K562 (cell line): ENCODE results near the gene HIVEP2. TPM values are rescaled to one million over a fixed set of nuclear protein-coding genes. Genes with fewer than 3 reads are reported as not detected.

Experiments used
- ARID2 ChIP-seq: fragments of 450-650 bp; IDR thresholded peaks from 2 replicates; pipeline ENCODE4 v1.6.1; 2017; ENCODE audit warnings: antibody characterized with exemption, mild to moderate bottlenecking
- CBX8 ChIP-seq: fragments of 200-600 bp; sonication (generic); IDR thresholded peaks from 2 replicates; pipeline ENCODE4 v1.6.1; 2012; ENCODE audit warnings: borderline replicate concordance, mixed run types, low read depth, mild to moderate bottlenecking, moderate library complexity, mixed read lengths, low read length, control low read depth, inconsistent platforms; ENCODE audit not compliant: poor library complexity, severe bottlenecking; ENCODE audit errors: extremely low read depth
- KLF13 ChIP-seq: fragments of 450-650 bp; IDR thresholded peaks from 2 replicates; pipeline ENCODE4 v1.6.1; 2016; ENCODE audit warnings: missing genetic modification characterization, low read depth, mild to moderate bottlenecking, missing compliant biosample characterization, moderate library complexity, borderline replicate concordance
- MAFG ChIP-seq: fragments of 450-650 bp; conservative IDR thresholded peaks from 2 replicates; pipeline ENCODE4 v1.6.1; 2016; ENCODE audit warnings: missing genetic modification characterization, missing compliant biosample characterization
- ZHX1 ChIP-seq: fragments of 150-350 bp; conservative IDR thresholded peaks from 2 replicates; pipeline ENCODE4 v1.6.1; 2014; ENCODE audit warnings: low read length
- ZNF224 ChIP-seq: sonication (generic); formaldehyde crosslinking; IDR thresholded peaks from 2 replicates; pipeline ENCODE4 v1.8.0; 2022; ENCODE audit warnings: mild to moderate bottlenecking, missing genetic modification reagents
- ZNF407 ChIP-seq: fragments of 450-650 bp; IDR thresholded peaks from 2 replicates; pipeline ENCODE4 v1.6.1; 2016; ENCODE audit warnings: low read depth
- ZNF57 ChIP-seq: fragments of 450-650 bp; formaldehyde crosslinking; IDR thresholded peaks from 2 replicates; pipeline ENCODE4 v1.4.0; 2020; ENCODE audit warnings: mild to moderate bottlenecking, moderate library complexity
- ZNF780A ChIP-seq: fragments of 250-450 bp; sonication (Bioruptor Pico); IDR thresholded peaks from 2 replicates; pipeline ENCODE4 v1.5.0; 2021; ENCODE audit warnings: mild to moderate bottlenecking
- polyA plus RNA-seq, 8 experiments: library from polyadenylated mRNA; depleted of rRNA in 4 of 8; stranded (reverse) in 5 of 8; unstranded in 3 of 8; fragments of >200 nt; fragmentation: Nextera tagmentation in 2 of 8; fragmentation: Illumina TruSeq in 1 of 8; extraction: Ambion mirVana in 2 of 8; extraction: Trizol in 1 of 8; gene quantifications; 2 replicates each; pipeline versions ENCODE4 v1.2.1 to v1.2.3, GENCODE V29; 2011 to 2014; ENCODE audit warnings: inconsistent platforms in 1 of 8, missing spikeins in 1 of 8
- total RNA-seq, 7 experiments: library from RNA; depleted of rRNA in 6 of 7; stranded (reverse); fragments of >200 nt in 6 of 7; fragmentation: Illumina TruSeq in 2 of 7; extraction: Trizol in 2 of 7; gene quantifications; 2 replicates each; pipeline versions ENCODE4 v1.2.1 to v1.2.3, GENCODE V29; 2011 to 2021; ENCODE audit warnings: low replicate concordance in 1 of 7

HIVEP2 gene
- total and polyA plus RNA-seq, 9 of the 15 experiments (the other 6 are each of a cell fraction or from before 2014, with no cell fraction given) = under 0.01 to 1.2 (median 0.31) TPM

GRCh38 chr6:142947714-142948480, 2.9 kb upstream of the HIVEP2 start (continued):
- TF ChIP-seq ZNF407 (no peak), ZNF780A (CRISPR knock-in tag) (no peak), ZHX1 (no peak), ARID2 (no peak), KLF13 (tag) (no peak), CBX8 (peak; percentile 96), ZNF224 (CRISPR knock-in tag) (no peak), MAFG (tag) (peak; percentile 45), ZNF57 (no peak)
